Muscle layer of colon (tissue), 2 donors: ENCODE results near the gene MAB21L3.

Experiments
- H3K27ac ChIP-seq: one replicate; pipeline ENCODE4 v1.7.0; 2013; ENCODE audit warnings: low read depth, mild to moderate bottlenecking, low read length, moderate library complexity
- H3K27me3 ChIP-seq, 2 donors: one replicate each; pipeline ENCODE4 v1.7.0; 2013; ENCODE audit warnings: low read length in 2 of 2, mild to moderate bottlenecking in 2 of 2; ENCODE audit not compliant: insufficient read depth in 2 of 2, control insufficient read depth in 1 of 2
- H3K36me3 ChIP-seq: one replicate; pipeline ENCODE4 v1.7.0; 2013; ENCODE audit warnings: mild to moderate bottlenecking, low read length; ENCODE audit not compliant: insufficient read depth
- H3K4me1 ChIP-seq: one replicate; pipeline ENCODE4 v1.7.0; 2013; ENCODE audit warnings: mild to moderate bottlenecking, low read length; ENCODE audit not compliant: insufficient read depth
- H3K4me3 ChIP-seq, 2 donors: one replicate each; pipeline ENCODE4 v1.7.0; 2013; ENCODE audit warnings: low read length in 2 of 2, low read depth in 1 of 2, mild to moderate bottlenecking in 1 of 2, moderate library complexity in 1 of 2
- H3K9ac ChIP-seq: one replicate; pipeline ENCODE4 v1.7.0; 2013; ENCODE audit warnings: low read length
- H3K9me3 ChIP-seq: one replicate; pipeline ENCODE4 v1.7.0; 2013; ENCODE audit warnings: mild to moderate bottlenecking, low read length
- donor health status: abdominal sarcoma.
- donor health status: Adenocarcinoma of cecum.

MAB21L3 gene

DNA sequence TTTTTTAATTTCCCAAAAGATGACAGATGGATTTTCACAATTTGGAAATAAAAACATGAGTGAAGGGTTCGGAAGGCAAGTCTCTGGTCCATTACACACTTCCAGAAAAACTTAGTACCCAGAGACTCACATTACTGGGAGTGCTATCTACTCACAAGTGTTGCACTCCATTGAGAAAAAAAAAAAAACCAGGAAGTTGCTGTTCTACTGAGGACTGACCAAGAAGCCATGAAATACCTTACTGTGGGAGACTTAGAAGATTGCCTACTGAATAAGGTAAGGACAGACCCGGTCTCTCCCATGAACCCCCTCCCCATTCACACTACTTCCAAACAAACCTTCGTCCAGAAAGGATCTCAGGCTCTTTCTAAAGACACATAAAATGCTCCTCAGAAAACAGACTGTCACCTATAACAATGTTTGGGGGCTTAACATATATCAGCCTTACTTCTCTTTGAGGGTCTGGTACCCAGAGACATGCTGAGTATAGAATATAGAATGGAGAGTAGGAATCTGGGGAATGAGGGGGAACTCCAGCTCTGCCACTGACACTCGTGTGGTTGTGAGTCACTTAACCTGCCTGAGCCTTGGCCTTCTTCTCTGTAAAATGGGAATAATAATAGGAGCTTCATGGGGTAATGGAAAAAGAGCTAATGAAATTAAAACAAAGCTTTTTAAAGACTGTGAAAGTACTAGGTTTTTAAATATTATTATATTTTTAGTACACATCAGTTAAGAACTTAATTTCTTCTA lies 1.4 kb downstream of the MAB21L3 start:
- Histone ChIP-seq H3K9me3 (no peaks in the 10 kb centered on the region), H3K4me3 (no peak overlapping the region), H3K36me3 (no peaks in the 10 kb centered on the region), H3K4me1 (peaks cover 3% of the 10 kb centered on the region), H3K27ac (no peak overlapping the region), H3K9ac (no peak overlapping the region), H3K27me3 (no peaks in the 10 kb centered on the region)

DNA sequence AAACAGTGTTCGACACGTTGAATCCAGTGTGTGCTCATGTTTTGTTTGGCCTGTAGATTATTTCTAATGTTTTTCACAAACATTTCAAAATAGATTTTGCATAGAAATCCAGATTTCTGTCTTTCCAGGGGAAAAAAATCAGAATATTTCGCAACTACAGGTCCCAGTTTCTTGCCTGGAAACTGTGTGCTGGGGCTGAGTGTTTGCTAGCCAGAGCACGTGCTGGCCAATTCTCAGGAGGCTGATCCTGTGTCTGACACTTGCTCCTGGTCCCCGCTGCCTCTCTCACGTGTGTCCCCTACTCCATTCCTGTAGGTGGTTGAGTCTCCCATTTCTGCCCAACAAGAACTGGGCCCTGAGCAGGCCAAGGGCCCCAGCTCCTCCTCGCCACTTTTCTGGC lies 2.4 kb downstream of the MAB21L3 start:
- Histone ChIP-seq H3K27ac (no peak overlapping the region), H3K9ac (no peak overlapping the region), H3K4me3 (no peak overlapping the region), H3K9me3 (no peaks in the 10 kb centered on the region), H3K27me3 (no peaks in the 10 kb centered on the region), H3K4me1 (peaks cover 3% of the 10 kb centered on the region), H3K36me3 (no peaks in the 10 kb centered on the region)

- Histone ChIP-seq H3K9ac (no peak overlapping the region), H3K36me3 (no peaks in the 10 kb centered on the region), H3K27me3 (no peaks in the 10 kb centered on the region)
These were observed 4.6 kb downstream of the MAB21L3 start for GRCh38 chr1:116115476-116116439.

GRCh38 chr1:116118471-116118870 lies 7.3 kb downstream of the MAB21L3 start:
- Histone ChIP-seq H3K27ac (no peak overlapping the region), H3K27me3 (no peaks in the 10 kb centered on the region), H3K4me3 (no peak overlapping the region), H3K9me3 (no peaks in the 10 kb centered on the region), H3K9ac (no peak overlapping the region), H3K36me3 (no peaks in the 10 kb centered on the region), H3K4me1 (no peaks in the 10 kb centered on the region)

More at GRCh38 chr1:116115476-116116439, 4.6 kb downstream of the MAB21L3 start:
- no peak overlapping the region for H3K27ac ChIP-seq
- no peak overlapping the region for H3K4me3 ChIP-seq
- H3K4me1 ChIP-seq, result peaks cover 3% of the 10 kb centered on the region
- H3K9me3 ChIP-seq, result no peaks in the 10 kb centered on the region

DNA sequence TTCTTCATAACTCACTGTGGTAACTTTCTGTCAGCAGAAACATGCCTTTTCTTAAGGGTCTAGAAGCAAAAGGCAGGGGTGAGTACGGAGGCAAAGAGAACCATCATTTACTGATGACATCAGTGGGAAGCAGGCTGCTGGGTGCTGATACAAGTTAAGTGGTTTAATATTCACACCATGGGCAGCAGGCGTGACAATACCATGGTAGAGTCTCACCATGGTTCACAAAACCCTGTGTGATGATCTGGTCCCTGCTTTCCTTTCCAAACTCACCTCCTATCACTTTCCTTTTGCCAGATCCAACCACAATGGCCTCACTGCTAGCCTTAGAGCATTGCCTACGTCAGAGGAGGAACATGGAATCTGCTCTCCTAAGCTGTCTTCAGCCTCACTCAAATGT lies 8.7 kb downstream of the MAB21L3 start:
- Histone ChIP-seq H3K27me3 (no peaks in the 10 kb centered on the region), H3K4me3 (no peak overlapping the region), H3K9ac (no peak overlapping the region), H3K27ac (no peak overlapping the region), H3K36me3 (no peaks in the 10 kb centered on the region), H3K9me3 (no peaks in the 10 kb centered on the region), H3K4me1 (no peaks in the 10 kb centered on the region)

- Histone ChIP-seq H3K27ac (no peak overlapping the region), H3K36me3 (no peaks in the 10 kb centered on the region), H3K9ac (no peak overlapping the region), H3K27me3 (no peaks in the 10 kb centered on the region), H3K9me3 (no peaks in the 10 kb centered on the region), H3K4me3 (no peak overlapping the region), H3K4me1 (no peaks in the 10 kb centered on the region)
These were observed 12.0 kb downstream of the MAB21L3 start for GRCh38 chr1:116122955-116123757.

GRCh38 chr1:116123837-116124533 lies 12.8 kb downstream of the MAB21L3 start:
- H3K4me1 ChIP-seq, result no peaks in the 10 kb centered on the region
- no peaks in the 10 kb centered on the region for H3K36me3 ChIP-seq
- no peak overlapping the region for H3K27ac ChIP-seq
- H3K27me3 ChIP-seq, result no peaks in the 10 kb centered on the region
- H3K9ac ChIP-seq, result no peak overlapping the region
- H3K4me3 ChIP-seq, result no peak overlapping the region
- H3K9me3 ChIP-seq, result no peaks in the 10 kb centered on the region

DNA sequence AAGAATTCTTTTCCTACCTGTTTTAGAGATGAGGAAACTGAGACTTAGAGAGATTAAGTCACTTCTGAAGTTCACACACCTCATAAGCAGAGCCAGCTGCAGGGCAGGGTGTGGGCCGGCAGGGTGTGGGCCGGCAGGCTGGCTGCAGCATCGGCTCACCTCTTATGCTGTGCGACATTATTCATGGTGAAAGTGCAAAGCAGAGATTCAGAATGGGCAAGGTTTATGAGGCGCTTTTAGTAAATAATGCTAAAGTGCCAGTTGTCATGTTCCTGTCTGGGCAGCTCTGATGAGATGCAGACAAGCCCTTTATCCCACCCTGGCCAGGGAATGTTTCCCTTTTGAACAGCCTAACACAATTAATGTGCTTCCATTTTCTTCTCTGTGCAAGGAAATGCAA lies 14.6 kb downstream of the MAB21L3 start:
- Histone ChIP-seq H3K4me1 (no peaks in the 10 kb centered on the region), H3K36me3 (no peaks in the 10 kb centered on the region), H3K27me3 (no peaks in the 10 kb centered on the region), H3K27ac (no peak overlapping the region), H3K9me3 (no peaks in the 10 kb centered on the region), H3K4me3 (no peak overlapping the region), H3K9ac (no peak overlapping the region)

- Histone ChIP-seq H3K36me3 (no peaks in the 10 kb centered on the region), H3K9me3 (no peaks in the 10 kb centered on the region), H3K27me3 (no peaks in the 10 kb centered on the region), H3K27ac (no peak overlapping the region), H3K4me1 (no peaks in the 10 kb centered on the region), H3K4me3 (no peak overlapping the region), H3K9ac (no peak overlapping the region)
These were observed 15.1 kb downstream of the MAB21L3 start for GRCh38 chr1:116126281-116126680.

GRCh38 chr1:116127123-116127847 lies 16.1 kb downstream of the MAB21L3 start:
- Histone ChIP-seq H3K4me1 (no peaks in the 10 kb centered on the region), H3K9me3 (no peaks in the 10 kb centered on the region), H3K36me3 (no peaks in the 10 kb centered on the region), H3K4me3 (no peak overlapping the region), H3K27me3 (no peaks in the 10 kb centered on the region), H3K9ac (no peak overlapping the region), H3K27ac (no peak overlapping the region)
